Measurements from ENCODE around the gene NGFR. TPM values are rescaled to one million over a fixed set of nuclear protein-coding genes. Genes with fewer than 3 reads are reported as not detected.

NGFR gene
- total and polyA plus RNA-seq, 8 donors: 2.7 to 16.2 (median 11.3) TPM

GRCh38 chr17:49489348-49489747 is 5.7 kb upstream of the NGFR start:
- intact Hi-C loops (cut with DNase I): no loop called here
- no peak for TF ChIP-seq CTCF (IDR thresholded peaks at IDR 0.05)
- H3K4me1 ChIP-seq: peaks cover 0 to 9% of the 10 kb centered on the region in 2 donors
- no peak for ATAC-seq
- H3K36me3 ChIP-seq: no peaks in the 10 kb centered on the region
- H3K27me3 ChIP-seq: peaks cover 12 to 82% of the 10 kb centered on the region in 2 donors
- H3K9me3 ChIP-seq: no peaks in the 10 kb centered on the region
- no peak overlapping the region for H3K4me3 ChIP-seq
- no peak for DNase-seq
- H3K27ac ChIP-seq: no peak overlapping the region

GRCh38 chr17:49490276-49490675 is 4.8 kb upstream of the NGFR start:
- Histone ChIP-seq H3K27me3 (peaks cover 6 to 82% of the 10 kb centered on the region in 2 donors), H3K9me3 (no peaks in the 10 kb centered on the region), H3K36me3 (no peaks in the 10 kb centered on the region), H3K4me3 (no peak overlapping the region), H3K27ac (no peak overlapping the region), H3K4me1 (peaks cover 1 to 15% of the 10 kb centered on the region in 2 donors)
- intact Hi-C loops (cut with DNase I): no loop called here
- DNase-seq (no peak), ATAC-seq (no peak)
- no peak for TF ChIP-seq CTCF (IDR thresholded peaks at IDR 0.05)

- H3K27me3 ChIP-seq: peaks cover 8 to 82% of the 10 kb centered on the region in 2 donors
- H3K27ac ChIP-seq: no peak overlapping the region
- H3K36me3 ChIP-seq: no peaks in the 10 kb centered on the region
- H3K4me1 ChIP-seq: peaks cover 9 to 20% of the 10 kb centered on the region in 2 donors
- no peak overlapping the region for H3K4me3 ChIP-seq
- no peak for ATAC-seq
- H3K9me3 ChIP-seq: no peaks in the 10 kb centered on the region
- intact Hi-C loops (cut with DNase I): no loop called here
- DNase-seq: no peak
- no peak for TF ChIP-seq CTCF (IDR thresholded peaks at IDR 0.05)
Measured at GRCh38 chr17:49491192-49491769, 3.8 kb upstream of the NGFR start.

- Histone ChIP-seq H3K4me3 (peak overlapping the region; percentile 24 to 39), H3K27ac (no peak overlapping the region), H3K9me3 (no peaks in the 10 kb centered on the region), H3K36me3 (no peaks in the 10 kb centered on the region), H3K4me1 (peaks cover 18 to 32% of the 10 kb centered on the region in 2 donors), H3K27me3 (peaks cover 39 to 83% of the 10 kb centered on the region in 2 donors)
- ATAC-seq (no peak), DNase-seq (no peak)
- no peak for TF ChIP-seq CTCF (IDR thresholded peaks at IDR 0.05)
- intact Hi-C loops (cut with DNase I): no loop called here
Measured at GRCh38 chr17:49494399-49494985, 601 bp upstream of the NGFR start.

GRCh38 chr17:49495842-49496182 is 719 bp downstream of the NGFR start:
- TF ChIP-seq CTCF (IDR thresholded peaks at IDR 0.05): no peak
- intact Hi-C loops (cut with DNase I): loop anchor here in 1 of 2 donors (5.0 kb wide), 1 partner anchor 56 kb away; no protein-coding TSS in a partner anchor
- Histone ChIP-seq H3K4me1 (peaks cover 18 to 32% of the 10 kb centered on the region in 2 donors), H3K36me3 (no peaks in the 10 kb centered on the region), H3K27me3 (peaks cover 41 to 83% of the 10 kb centered on the region in 2 donors), H3K27ac (no peak overlapping the region), H3K9me3 (no peaks in the 10 kb centered on the region), H3K4me3 (peak overlapping the region; percentile 16 to 39)
- DNase-seq (no peak), ATAC-seq (no peak)

All from left lung (tissue), 10 donors.